ENCODE measurements around the gene TSR2.

TSR2 gene

GRCh38 chrX:54427837-54428424 lies 12.3 kb upstream of the TSR2 start:
- H3K4me3 ChIP-seq (ENCODE audit: low read depth, low read length) = no peak overlapping the region
- no peak for DNase-seq (ENCODE audit: low read depth)
- TF ChIP-seq MYC (IDR thresholded peaks at IDR 0.05; ENCODE audit: low read depth, low read length) = no peak
- TF ChIP-seq MAX (IDR thresholded peaks at IDR 0.05; ENCODE audit: low read depth, low read length) = no peak
- no peak for TF ChIP-seq CTCF (IDR thresholded peaks at IDR 0.05; ENCODE audit: low read depth, low read length)
- TF ChIP-seq POLR2A (IDR thresholded peaks at IDR 0.05; ENCODE audit: extremely low read depth, insufficient read length) = no peak

GRCh38 chrX:54430519-54430918 lies 9.7 kb upstream of the TSR2 start:
- H3K4me3 ChIP-seq (ENCODE audit: low read depth, low read length) = no peak overlapping the region

GRCh38 chrX:54435121-54435520 lies 5.1 kb upstream of the TSR2 start:
- no peak for DNase-seq (ENCODE audit: low read depth)
- no peak overlapping the region for H3K4me3 ChIP-seq (ENCODE audit: low read depth, low read length)
- no peak for TF ChIP-seq POLR2A (IDR thresholded peaks at IDR 0.05; ENCODE audit: extremely low read depth, insufficient read length)
- TF ChIP-seq MYC (IDR thresholded peaks at IDR 0.05; ENCODE audit: low read depth, low read length) = no peak
- no peak for TF ChIP-seq MAX (IDR thresholded peaks at IDR 0.05; ENCODE audit: low read depth, low read length)
- TF ChIP-seq CTCF (IDR thresholded peaks at IDR 0.05; ENCODE audit: low read depth, low read length) = no peak

More at GRCh38 chrX:54430519-54430918, 9.7 kb upstream of the TSR2 start:
- TF ChIP-seq MYC (IDR thresholded peaks at IDR 0.05; ENCODE audit: low read depth, low read length) (no peak), CTCF (IDR thresholded peaks at IDR 0.05; ENCODE audit: low read depth, low read length) (no peak)
- DNase-seq (ENCODE audit: low read depth) = no peak

GRCh38 chrX:54442790-54443189 lies 2.6 kb downstream of the TSR2 start:
- H3K4me3 ChIP-seq (ENCODE audit: low read depth, low read length) = no peak overlapping the region

GRCh38 chrX:54444752-54445151 lies 4.5 kb downstream of the TSR2 start:
- no peak overlapping the region for H3K4me3 ChIP-seq (ENCODE audit: low read depth, low read length)
- TF ChIP-seq MAX (IDR thresholded peaks at IDR 0.05; ENCODE audit: low read depth, low read length) (no peak), POLR2A (IDR thresholded peaks at IDR 0.05; ENCODE audit: extremely low read depth, insufficient read length) (no peak), CTCF (IDR thresholded peaks at IDR 0.05; ENCODE audit: low read depth, low read length) (no peak), MYC (IDR thresholded peaks at IDR 0.05; ENCODE audit: low read depth, low read length) (no peak)
- no peak for DNase-seq (ENCODE audit: low read depth)

More at GRCh38 chrX:54442790-54443189, 2.6 kb downstream of the TSR2 start:
- TF ChIP-seq CTCF (IDR thresholded peaks at IDR 0.05; ENCODE audit: low read depth, low read length) = no peak
- no peak for TF ChIP-seq POLR2A (IDR thresholded peaks at IDR 0.05; ENCODE audit: extremely low read depth, insufficient read length)
- no peak for TF ChIP-seq MYC (IDR thresholded peaks at IDR 0.05; ENCODE audit: low read depth, low read length)
- TF ChIP-seq MAX (IDR thresholded peaks at IDR 0.05; ENCODE audit: low read depth, low read length) = no peak
- DNase-seq (ENCODE audit: low read depth) = no peak

- DNase-seq (ENCODE audit: low read depth) = no peak
- TF ChIP-seq CTCF (IDR thresholded peaks at IDR 0.05; ENCODE audit: low read depth, low read length) (no peak), POLR2A (IDR thresholded peaks at IDR 0.05; ENCODE audit: extremely low read depth, insufficient read length) (no peak), MYC (IDR thresholded peaks at IDR 0.05; ENCODE audit: low read depth, low read length) (no peak), MAX (IDR thresholded peaks at IDR 0.05; ENCODE audit: low read depth, low read length) (no peak)
- no peak overlapping the region for H3K4me3 ChIP-seq (ENCODE audit: low read depth, low read length)
Observed at GRCh38 chrX:54446084-54446483, 5.9 kb downstream of the TSR2 start.

Data from NB4 (cell line).